SK-N-SH (cell line): ENCODE measurements around the gene H2BK1. TPM values are rescaled to one million over a fixed set of nuclear protein-coding genes. Genes with fewer than 3 reads are reported as not detected.

Experiments
- CTCF ChIA-PET: fragments of 300-600, 350-600 bp; formaldehyde crosslinking; extraction: SDS; loops from one replicate; lab custom pipeline; 2021; lab: Yijun Ruan, JAX
- POLR2A ChIA-PET: fragments of 350-600 bp; sonication (Branson Sonifier 250); formaldehyde crosslinking; extraction: SDS; loops from one replicate; lab custom pipeline; 2020; ENCODE audit warnings: antibody characterized with exemption, inconsistent platforms; lab: Yijun Ruan, JAX
- DNase-seq: peaks from one replicate; pipeline ENCODE4 v3.0.0; 2012
- H2AFZ ChIP-seq: fragments of 200-600 bp; sonication (generic); 2 replicates; pipeline ENCODE4 v1.8.1; 2016; ENCODE audit warnings: antibody characterized with exemption, mild to moderate bottlenecking, low read depth
- H3F3A ChIP-seq: fragments of 200-600 bp; sonication (generic); replicated peaks from 2 replicates; pipeline ENCODE3; 2016; ENCODE audit warnings: antibody characterized with exemption, mild to moderate bottlenecking; ENCODE audit not compliant: insufficient read depth
- H3K27ac ChIP-seq, 2 experiments: fragments of 200-500 bp in 1 of 2; fragments of 200-600 bp in 1 of 2; sonication (Bioruptor generic) in 1 of 2; sonication (generic), shearing (Covaris generic) in 1 of 2; 2 replicates each; pipeline versions ENCODE4 v1.5.1 to v1.6.1; 2014 to 2016; ENCODE audit warnings: low read depth in 2 of 2, inconsistent platforms in 1 of 2, low read length in 1 of 2, mild to moderate bottlenecking in 1 of 2, mixed read lengths in 1 of 2
- H3K27me3 ChIP-seq: fragments of 200-600 bp; sonication (generic), shearing (Covaris generic); 2 replicates; pipeline ENCODE4 v1.6.1; 2016; ENCODE audit warnings: mixed run types; ENCODE audit not compliant: insufficient read depth
- H3K36me3 ChIP-seq, 2 experiments: fragments of 200-500 bp in 1 of 2; fragments of 200-600 bp in 1 of 2; sonication (Bioruptor generic) in 1 of 2; sonication (generic) in 1 of 2; replicated peaks in 1 of 2; 2 replicates each; pipeline versions ENCODE3 to v1.5.1; 2014 to 2016; ENCODE audit warnings: low read length in 1 of 2, mild to moderate bottlenecking in 1 of 2; ENCODE audit not compliant: insufficient read depth in 2 of 2, control insufficient read depth in 1 of 2
- H3K4me1 ChIP-seq, 2 experiments: fragments of 200-500 bp in 1 of 2; fragments of 200-600 bp in 1 of 2; sonication (Bioruptor generic) in 1 of 2; sonication (generic), shearing (Covaris generic) in 1 of 2; 2 replicates each; pipeline versions ENCODE4 v1.5.1 to v1.6.1; 2014 to 2016; ENCODE audit warnings: low read depth in 1 of 2, low read length in 1 of 2, mixed run types in 1 of 2; ENCODE audit not compliant: insufficient read depth in 2 of 2, control insufficient read depth in 1 of 2
- H3K4me2 ChIP-seq: fragments of 200-600 bp; sonication (generic), shearing (Covaris generic); 2 replicates; pipeline ENCODE4 v1.6.1; 2017; ENCODE audit warnings: mixed run types
- H3K4me3 ChIP-seq, 2 experiments: fragments of 200-500 bp in 1 of 2; fragments of 200-600 bp in 1 of 2; sonication (Bioruptor generic) in 1 of 2; sonication (generic), shearing (Covaris generic) in 1 of 2; 2 replicates each; pipeline versions ENCODE4 v1.5.1 to v1.8.1; 2014 to 2016; ENCODE audit warnings: low read depth in 2 of 2, inconsistent platforms in 1 of 2, low read length in 1 of 2, mild to moderate bottlenecking in 1 of 2, mixed read lengths in 1 of 2, moderate library complexity in 1 of 2
- H3K79me2 ChIP-seq: fragments of 200-600 bp; sonication (generic); 2 replicates; pipeline ENCODE4 v1.8.1; 2017; ENCODE audit warnings: mild to moderate bottlenecking; ENCODE audit not compliant: insufficient read depth
- H3K9ac ChIP-seq: fragments of 200-600 bp; sonication (generic); 2 replicates; pipeline ENCODE4 v1.6.1; 2017; ENCODE audit warnings: mixed run types
- H3K9me2 ChIP-seq: fragments of 200-600 bp; sonication (generic); 2 replicates; pipeline ENCODE4 v1.6.1; 2017; ENCODE audit warnings: mixed run types
- H3K9me3 ChIP-seq: fragments of 200-600 bp; sonication (generic); 2 replicates; pipeline ENCODE4 v1.6.1; 2017; ENCODE audit warnings: mixed run types, mild to moderate bottlenecking, moderate library complexity
- H4K20me1 ChIP-seq: fragments of 200-600 bp; sonication (generic); 2 replicates; pipeline ENCODE4 v1.6.1; 2017; ENCODE audit warnings: mild to moderate bottlenecking, mixed run types; ENCODE audit not compliant: insufficient read depth
- CHD2 ChIP-seq: fragments of 150-350 bp; IDR thresholded peaks from 2 replicates; pipeline ENCODE4 v1.6.1; 2018; ENCODE audit warnings: low read length; ENCODE audit not compliant: partially characterized antibody
- CTCF ChIP-seq: fragments of 200-600 bp; sonication (generic); IDR thresholded peaks from 2 replicates; pipeline ENCODE4 v1.6.1; 2017; ENCODE audit warnings: antibody characterized with exemption, mild to moderate bottlenecking, moderate library complexity
- FOXM1 ChIP-seq: IDR thresholded peaks from 2 replicates; pipeline ENCODE4 v1.4.0; 2012; ENCODE audit warnings: low read depth, mild to moderate bottlenecking
- GABPA ChIP-seq: IDR thresholded peaks from 2 replicates; pipeline ENCODE4 v1.4.0; 2012; ENCODE audit warnings: low read depth, mild to moderate bottlenecking
- MAX ChIP-seq: IDR thresholded peaks from 2 replicates; pipeline ENCODE4 v1.4.0; 2012; ENCODE audit warnings: low read depth
- MXI1 ChIP-seq: IDR thresholded peaks from 2 replicates; pipeline ENCODE4 v1.6.1; 2012; ENCODE audit warnings: mild to moderate bottlenecking, low read depth, low read length, improper control_type of control experiment
- NFIC ChIP-seq: IDR thresholded peaks from 2 replicates; pipeline ENCODE4 v1.4.0; 2012; ENCODE audit warnings: borderline replicate concordance
- PBX3 ChIP-seq: IDR thresholded peaks from 2 replicates; pipeline ENCODE4; 2012
- RCOR1 ChIP-seq: fragments of 150-350 bp; IDR thresholded peaks from 2 replicates; pipeline ENCODE4 v1.6.1; 2017; ENCODE audit warnings: antibody characterized with exemption, low read length
- REST ChIP-seq: IDR thresholded peaks from 2 replicates; pipeline ENCODE4 v1.6.1; 2012; ENCODE audit warnings: mild to moderate bottlenecking, low read depth, low read length, moderate library complexity
- RXRA ChIP-seq: IDR thresholded peaks from 2 replicates; pipeline ENCODE4 v1.4.0; 2012; ENCODE audit warnings: low read depth, mild to moderate bottlenecking, borderline replicate concordance
- TAF1 ChIP-seq: IDR thresholded peaks from 2 replicates; pipeline ENCODE4 v1.6.1; 2012; ENCODE audit warnings: low read depth, mild to moderate bottlenecking, low read length, moderate library complexity, borderline replicate concordance
- USF1 ChIP-seq: IDR thresholded peaks from 2 replicates; pipeline ENCODE4 v1.4.0; 2012; ENCODE audit warnings: low read depth, borderline replicate concordance
- WGBS: methylation state at CpG from one replicate; pipeline ENCODE4 v1.1.6; 2017; ENCODE audit warnings: low lambda C conversion rate; 5-methylcytosine and 5-hydroxymethylcytosine counted together
- polyA plus RNA-seq, 3 experiments: library from polyadenylated mRNA; depleted of rRNA; stranded (reverse); fragments of >200 nt; gene quantifications; 2 replicates each; pipeline ENCODE4 v1.2.3, GENCODE V29; 2012

Gene H2BK1
- polyA plus RNA-seq, 1 of the 3 experiments (the other 2 are of a cell fraction): not detected

GRCh38 chr7:151175793-151176311 is 34.4 kb downstream of the H2BK1 start:
- Histone ChIP-seq H4K20me1 (no peaks in the 10 kb centered on the region), H3K9me3 (no peaks in the 10 kb centered on the region), H3K27me3 (peaks cover 58% of the 10 kb centered on the region), H3F3A (no peaks in the 10 kb centered on the region), H3K27ac (no peak overlapping the region), H3K4me3 (no peak overlapping the region), H3K9ac (no peak overlapping the region), H3K4me1 (no peaks in the 10 kb centered on the region), H2AFZ (no peak overlapping the region), H3K36me3 (no peaks in the 10 kb centered on the region), H3K79me2 (no peaks in the 10 kb centered on the region), H3K4me2 (no peak overlapping the region), H3K9me2 (no peaks in the 10 kb centered on the region)
- no peak for TF ChIP-seq PBX3
- no peak for TF ChIP-seq CTCF
- no peak for TF ChIP-seq MAX
- no peak for TF ChIP-seq NFIC
- TF ChIP-seq CHD2: no peak
- no peak for TF ChIP-seq FOXM1
- no peak for TF ChIP-seq TAF1
- no peak for TF ChIP-seq GABPA
- TF ChIP-seq RXRA: no peak
- ChIA-PET CTCF (interaction anchor here (0.7 to 9.8 kb wide), 4 partner anchors 10 to 69 kb away, joined by 4 to 86 read pairs (median 32); partner anchors contain the start of gene GBX1), POLR2A (no interaction called here)
- DNase-seq: no peak
- 72% methylated on average over 18 of the region's 23 CpGs for WGBS

- Histone ChIP-seq H3K79me2 (no peaks in the 10 kb centered on the region), H3K27me3 (peaks cover 58% of the 10 kb centered on the region), H3K4me2 (no peak overlapping the region), H3K36me3 (no peaks in the 10 kb centered on the region), H4K20me1 (no peaks in the 10 kb centered on the region), H3K9ac (no peak overlapping the region), H3F3A (no peaks in the 10 kb centered on the region), H3K27ac (no peak overlapping the region), H3K9me3 (no peaks in the 10 kb centered on the region), H3K4me1 (no peaks in the 10 kb centered on the region), H3K9me2 (no peaks in the 10 kb centered on the region), H2AFZ (no peak overlapping the region), H3K4me3 (no peak overlapping the region)
- DNase-seq: no peak
- TF ChIP-seq MXI1: no peak
- no peak for TF ChIP-seq RCOR1
- TF ChIP-seq REST: no peak
- TF ChIP-seq MAX: no peak
- TF ChIP-seq USF1: no peak
- CTCF ChIA-PET: interaction anchor here (0.7 to 9.8 kb wide), 6 partner anchors 9 to 140 kb away, joined by 3 to 86 read pairs (median 4); partner anchors contain the start of gene GBX1
- WGBS: 80% methylated on average over 15 of the region's 16 CpGs
- POLR2A ChIA-PET: no interaction called here
Measured at GRCh38 chr7:151175047-151175792, 35.1 kb downstream of the H2BK1 start.
